ENCODE data around the gene TPCN2.

- TF ChIP-seq CTCF (IDR thresholded peaks at IDR 0.05) (no peak), POLR2A (IDR thresholded peaks at IDR 0.05) (no peak)
These were observed 43.0 kb downstream of the TPCN2 start for GRCh38 chr11:69091638-69092165.
